Ascending aorta (tissue), 2 donors: ENCODE results near the gene TALDO1. TPM values are rescaled to one million over a fixed set of nuclear protein-coding genes. Genes with fewer than 3 reads are reported as not detected.
A peak's percentile ranks its signal among the peaks of the same experiment; 100 is the strongest.

Source experiments
- DNase-seq, 2 donors: peaks; one replicate each; pipeline ENCODE4 v3.0.0-alpha.2; 2019; ENCODE audit warnings: low spot score in 2 of 2
- H3K27ac ChIP-seq, 2 donors: fragments of 200-600 bp; sonication (generic); one replicate each; pipeline ENCODE4 v1.5.1; 2016 to 2017; ENCODE audit warnings: mild to moderate bottlenecking in 1 of 2
- H3K27me3 ChIP-seq: fragments of 200-600 bp; sonication (generic); one replicate; pipeline ENCODE4 v1.5.1; 2017
- H3K36me3 ChIP-seq, 2 donors: fragments of 200-600 bp; sonication (generic); one replicate each; pipeline ENCODE4 v1.5.1; 2016
- H3K4me1 ChIP-seq, 2 donors: fragments of 200-600 bp; sonication (generic); one replicate each; pipeline ENCODE4 v1.5.1; 2016 to 2017; ENCODE audit warnings: mild to moderate bottlenecking in 1 of 2
- H3K4me3 ChIP-seq, 2 donors: fragments of 200-600 bp; sonication (generic); one replicate each; pipeline ENCODE4 v1.5.1; 2016 to 2017; ENCODE audit warnings: mild to moderate bottlenecking in 1 of 2
- H3K9me3 ChIP-seq, 2 donors: fragments of 200-600 bp; sonication (generic); one replicate each; pipeline ENCODE4 v1.5.1; 2016
- intact Hi-C: fragments of 100-400 bp; cut with DNase I; formaldehyde crosslinking; loops from one replicate; pipeline ENCODE4 v1.15.1; 2023
- total RNA-seq: library from RNA; depleted of rRNA; stranded (reverse); fragments of >200 nt; gene quantifications from one replicate; pipeline ENCODE4 v1.1.0, GENCODE V29; 2016
- TF ChIP-seq, protein P1 (sequence below), 3 experiments: fragments of 200-600 bp in 2 of 3; fragments of 450-650 bp in 1 of 3; sonication (generic) in 2 of 3; IDR thresholded peaks; one replicate each; pipeline ENCODE4 v1.5.1; 2016 to 2019; ENCODE audit warnings: antibody characterized with exemption in 3 of 3, mild to moderate bottlenecking in 1 of 3, moderate library complexity in 1 of 3

TALDO1 gene
- 245 TPM for total RNA-seq

DNA sequence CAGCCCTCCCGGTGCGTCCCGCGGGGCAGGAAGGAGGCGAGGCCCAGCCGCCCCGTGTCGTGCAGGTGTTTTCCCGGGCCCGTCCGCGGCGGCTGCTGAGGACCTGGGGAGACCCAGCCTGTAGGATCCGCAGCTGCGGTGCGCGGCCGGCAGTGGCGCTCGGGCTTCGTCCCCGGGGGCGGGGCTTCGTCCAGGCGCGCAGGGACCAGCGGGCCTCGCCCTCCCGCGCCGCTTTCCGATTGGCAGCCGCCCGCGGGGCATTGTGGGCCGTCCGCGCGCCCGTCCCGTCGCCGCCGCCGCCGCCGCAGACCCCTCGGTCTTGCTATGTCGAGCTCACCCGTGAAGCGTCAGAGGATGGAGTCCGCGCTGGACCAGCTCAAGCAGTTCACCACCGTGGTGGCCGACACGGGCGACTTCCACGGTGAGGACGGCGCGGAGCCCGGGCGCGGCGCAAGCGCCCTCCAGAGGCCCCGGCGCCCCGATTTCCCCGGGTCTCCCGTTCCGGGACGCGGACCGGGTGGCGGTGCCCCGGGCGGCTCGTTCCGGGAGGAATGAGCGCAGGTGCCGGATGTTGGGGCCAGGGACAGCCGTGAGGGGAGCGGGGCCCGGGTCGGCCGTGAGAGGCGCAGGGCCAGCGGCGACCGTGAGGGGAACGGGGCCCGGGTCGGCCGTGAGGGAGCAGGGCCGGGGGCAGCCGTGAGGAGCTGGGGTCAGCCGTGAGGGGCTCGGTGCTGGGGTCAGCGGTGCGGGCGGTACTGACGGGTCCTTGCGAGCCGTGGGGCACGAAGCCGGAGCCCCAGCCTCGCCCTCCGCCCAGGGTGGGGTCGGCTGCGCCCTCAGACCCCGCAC lies at the start of gene TALDO1:
Gene TALDO1, plus strand, starts transcription at position 307 of the 849 bp plus-strand sequence. Its CDS starts 18 bp downstream, at position 325.
- TF ChIP-seq, protein P1, sequence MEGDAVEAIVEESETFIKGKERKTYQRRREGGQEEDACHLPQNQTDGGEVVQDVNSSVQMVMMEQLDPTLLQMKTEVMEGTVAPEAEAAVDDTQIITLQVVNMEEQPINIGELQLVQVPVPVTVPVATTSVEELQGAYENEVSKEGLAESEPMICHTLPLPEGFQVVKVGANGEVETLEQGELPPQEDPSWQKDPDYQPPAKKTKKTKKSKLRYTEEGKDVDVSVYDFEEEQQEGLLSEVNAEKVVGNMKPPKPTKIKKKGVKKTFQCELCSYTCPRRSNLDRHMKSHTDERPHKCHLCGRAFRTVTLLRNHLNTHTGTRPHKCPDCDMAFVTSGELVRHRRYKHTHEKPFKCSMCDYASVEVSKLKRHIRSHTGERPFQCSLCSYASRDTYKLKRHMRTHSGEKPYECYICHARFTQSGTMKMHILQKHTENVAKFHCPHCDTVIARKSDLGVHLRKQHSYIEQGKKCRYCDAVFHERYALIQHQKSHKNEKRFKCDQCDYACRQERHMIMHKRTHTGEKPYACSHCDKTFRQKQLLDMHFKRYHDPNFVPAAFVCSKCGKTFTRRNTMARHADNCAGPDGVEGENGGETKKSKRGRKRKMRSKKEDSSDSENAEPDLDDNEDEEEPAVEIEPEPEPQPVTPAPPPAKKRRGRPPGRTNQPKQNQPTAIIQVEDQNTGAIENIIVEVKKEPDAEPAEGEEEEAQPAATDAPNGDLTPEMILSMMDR (IDR thresholded peaks at IDR 0.05) = peak in 2 of 3 experiments; percentile 16 to 34
- intact Hi-C loops = loop anchor here (1.0 to 5.0 kb wide), 4 partner anchors 19 to 179 kb away; partner anchors contain the start of genes GATD1 and SLC25A22

DNA sequence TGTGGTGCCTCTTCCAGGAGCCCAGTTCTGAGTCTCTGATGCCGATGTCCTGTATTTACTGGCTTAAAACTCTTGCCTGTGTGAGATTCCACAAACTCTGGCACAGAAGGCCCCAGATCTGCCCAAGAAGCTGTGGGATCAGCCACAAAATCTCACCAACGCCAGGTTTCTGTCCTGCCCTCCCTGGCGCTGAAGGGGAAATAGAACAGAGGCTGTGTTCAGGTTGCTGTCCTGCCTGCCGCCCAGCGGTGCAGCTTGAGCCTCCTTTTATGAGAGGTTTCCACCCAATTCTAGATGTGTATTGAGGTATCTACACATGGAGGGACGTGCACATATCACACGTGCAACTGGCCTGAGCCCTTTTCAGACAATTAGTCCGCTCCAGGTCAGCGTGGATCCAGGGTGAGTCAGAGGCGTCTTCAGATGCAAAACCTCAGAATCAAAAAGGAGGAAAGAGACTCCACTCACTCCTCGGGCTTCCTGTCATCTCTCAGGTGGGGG lies 49.4 kb upstream of the TALDO1 start:
- Histone ChIP-seq H3K27ac (peak overlapping the region; percentile 100), H3K4me1 (peaks cover 14 to 45% of the 10 kb centered on the region in 2 donors), H3K27me3 (no peaks in the 10 kb centered on the region), H3K9me3 (no peaks in the 10 kb centered on the region), H3K4me3 (peak overlapping the region in 1 of 2 donors; percentile 97), H3K36me3 (peaks cover 9 to 10% of the 10 kb centered on the region in 2 donors)
- no peak for DNase-seq
- TF ChIP-seq, protein P1 (IDR thresholded peaks at IDR 0.05) = no peak
- intact Hi-C loops = no loop called here

More for the DNA sequence above, at the start of gene TALDO1:
- DNase-seq = peak; percentile 50 to 94
- no peaks in the 10 kb centered on the region for H3K9me3 ChIP-seq
- H3K4me3 ChIP-seq = peak within 1 kb of the TSS; percentile 98 to 99
- peaks cover 0 to 18% of the 10 kb centered on the region in 2 donors for H3K4me1 ChIP-seq
- no peaks in the 10 kb centered on the region for H3K27me3 ChIP-seq
- H3K27ac ChIP-seq = peak within 1 kb of the TSS; percentile 94 to 97
- peaks cover 0 to 1% of the 10 kb centered on the region in 2 donors for H3K36me3 ChIP-seq

DNA sequence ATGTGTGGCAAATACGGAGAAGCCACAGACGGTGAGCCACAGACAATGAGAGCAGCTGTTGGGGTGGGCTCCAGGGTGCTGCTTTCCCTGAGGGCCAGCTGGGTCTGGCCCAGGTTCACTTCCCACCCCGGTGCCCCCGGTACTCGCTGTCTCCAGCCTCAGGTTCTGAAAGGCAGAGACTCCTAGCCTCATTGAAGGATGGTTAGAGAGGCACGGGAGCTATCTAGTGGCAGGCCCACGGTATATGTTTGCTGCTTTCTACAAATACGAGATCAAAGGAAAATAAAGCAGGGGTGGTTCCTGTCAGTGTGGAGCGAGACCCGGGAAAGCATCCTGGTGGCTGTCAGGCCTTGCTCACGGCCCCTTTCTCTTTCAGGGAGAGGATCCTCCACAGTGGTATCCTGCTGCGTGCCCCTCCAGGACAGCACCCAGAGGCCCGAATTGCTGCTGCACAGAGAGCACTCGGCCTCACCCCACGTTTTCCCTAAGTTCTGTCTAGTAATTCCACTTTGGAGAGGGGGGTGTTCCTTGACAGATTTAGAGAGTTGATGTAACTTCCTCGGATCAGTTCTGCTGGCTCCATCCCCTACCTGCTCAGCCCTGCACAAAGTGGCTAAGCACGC lies 48.7 kb upstream of the TALDO1 start:
- H3K27me3 ChIP-seq = no peaks in the 10 kb centered on the region
- no peak for DNase-seq
- no peaks in the 10 kb centered on the region for H3K9me3 ChIP-seq
- intact Hi-C loops = no loop called here
- TF ChIP-seq, protein P1 (IDR thresholded peaks at IDR 0.05) = no peak
- no peak overlapping the region for H3K4me3 ChIP-seq
- H3K27ac ChIP-seq = peak overlapping the region; percentile 100
- H3K36me3 ChIP-seq = peaks cover 9 to 10% of the 10 kb centered on the region in 2 donors
- peaks cover 11 to 48% of the 10 kb centered on the region in 2 donors for H3K4me1 ChIP-seq

DNA sequence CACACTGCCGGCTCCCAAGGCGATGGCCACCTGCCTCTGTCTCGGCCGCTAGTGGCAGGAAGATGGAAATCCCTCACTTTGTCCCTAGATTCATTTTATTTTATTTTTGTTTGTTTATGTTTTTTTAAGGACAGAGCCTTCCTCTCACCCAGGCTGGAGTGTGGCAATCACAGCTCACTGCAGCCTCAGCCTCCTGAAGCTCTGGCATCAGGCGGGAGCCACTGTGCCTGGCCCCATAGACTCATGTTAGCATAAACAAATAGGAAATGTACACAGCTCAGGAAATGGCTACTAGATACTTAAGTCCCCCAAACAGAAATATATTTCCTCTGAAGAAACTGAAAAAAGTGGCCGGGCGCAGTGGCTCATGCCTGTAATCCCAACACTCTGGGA lies 48.2 kb upstream of the TALDO1 start:
- Histone ChIP-seq H3K9me3 (no peaks in the 10 kb centered on the region), H3K27me3 (no peaks in the 10 kb centered on the region), H3K36me3 (peaks cover 9 to 10% of the 10 kb centered on the region in 2 donors), H3K4me1 (peaks cover 8 to 43% of the 10 kb centered on the region in 2 donors), H3K27ac (peak overlapping the region; percentile 12 to 100), H3K4me3 (no peak overlapping the region)
- no peak for DNase-seq
- intact Hi-C loops = no loop called here
- TF ChIP-seq, protein P1 (IDR thresholded peaks at IDR 0.05) = no peak

DNA sequence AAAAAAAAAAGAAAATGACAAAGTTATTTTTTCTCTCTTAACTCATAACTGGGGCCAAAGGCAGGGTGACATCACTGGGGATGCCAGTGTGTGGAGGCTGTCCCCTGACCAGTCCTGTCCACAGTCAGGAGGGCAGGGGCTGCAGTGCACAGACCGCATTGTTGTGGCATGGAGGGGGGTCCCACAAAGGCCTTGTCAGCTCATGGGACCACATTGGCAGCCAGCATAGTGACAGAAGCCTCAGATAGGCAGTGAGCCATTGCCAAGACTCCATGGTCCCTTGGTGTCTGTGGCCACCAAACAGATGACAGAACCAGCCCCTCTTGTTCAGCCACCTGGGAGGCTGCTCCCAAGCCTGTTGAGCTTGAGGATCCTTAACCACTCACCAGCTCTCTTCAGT lies 47.5 kb upstream of the TALDO1 start:
- TF ChIP-seq, protein P1 (IDR thresholded peaks at IDR 0.05) = no peak
- H3K27ac ChIP-seq = no peak overlapping the region
- intact Hi-C loops = no loop called here

More for the DNA sequence above, 47.5 kb upstream of the TALDO1 start:
- no peaks in the 10 kb centered on the region for H3K9me3 ChIP-seq
- H3K4me1 ChIP-seq = peaks cover 2 to 38% of the 10 kb centered on the region in 2 donors
- peaks cover 9 to 10% of the 10 kb centered on the region in 2 donors for H3K36me3 ChIP-seq
- no peaks in the 10 kb centered on the region for H3K27me3 ChIP-seq
- no peak for DNase-seq
- H3K4me3 ChIP-seq = no peak overlapping the region
